Astrocyte of the cerebellum (primary cell): Measurements from ENCODE around the gene ELOVL5.

Source experiments
- DNase-seq: peaks from one replicate; pipeline ENCODE4 v3.0.0-alpha.2; 2011; ENCODE audit warnings: low read depth
- H3K4me3 ChIP-seq: 2 replicates; pipeline ENCODE4 v1.5.1; 2011; ENCODE audit warnings: mild to moderate bottlenecking, low read depth, low read length, moderate library complexity
- CTCF ChIP-seq: IDR thresholded peaks from 2 replicates; pipeline ENCODE4 v1.5.1; 2012; ENCODE audit warnings: low read length, low read depth, moderate library complexity, mild to moderate bottlenecking; ENCODE audit errors: missing control alignments
- in situ Hi-C: cut with HindIII; loops from 2 replicates; pipeline ENCODE4 v1.10.0; 2017; ENCODE audit warnings: low sequenced_read_pairs

ELOVL5 gene

GRCh38 chr6:53342217-53342616 is 6.5 kb downstream of the ELOVL5 start:
- TF ChIP-seq CTCF = no peak
- no peak for DNase-seq
- no peak overlapping the region for H3K4me3 ChIP-seq
- in situ Hi-C loops = no loop called here

DNA sequence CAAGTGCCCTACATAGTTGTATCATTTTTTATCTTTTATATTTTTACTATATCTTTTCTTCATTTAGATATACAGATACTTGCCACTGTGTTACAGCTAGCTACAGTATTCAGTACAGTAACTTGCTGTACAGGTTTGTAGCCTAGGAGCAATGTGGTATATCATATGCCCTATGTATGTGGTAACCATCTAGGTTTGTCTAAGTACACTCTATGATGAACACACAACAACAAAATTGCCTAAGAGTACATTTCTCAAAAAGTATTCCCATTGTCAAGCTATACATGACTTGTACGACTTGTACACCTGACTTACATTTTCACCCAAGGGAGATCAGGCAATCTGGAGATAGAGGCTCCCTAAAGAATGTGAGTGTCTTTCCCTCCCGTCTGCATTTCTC is 8.2 kb downstream of the ELOVL5 start:
- no peak for DNase-seq
- in situ Hi-C loops = no loop called here
- no peak overlapping the region for H3K4me3 ChIP-seq
- TF ChIP-seq CTCF = no peak

- in situ Hi-C loops = no loop called here
Measured at GRCh38 chr6:53339424-53339823, 9.3 kb downstream of the ELOVL5 start.

DNA sequence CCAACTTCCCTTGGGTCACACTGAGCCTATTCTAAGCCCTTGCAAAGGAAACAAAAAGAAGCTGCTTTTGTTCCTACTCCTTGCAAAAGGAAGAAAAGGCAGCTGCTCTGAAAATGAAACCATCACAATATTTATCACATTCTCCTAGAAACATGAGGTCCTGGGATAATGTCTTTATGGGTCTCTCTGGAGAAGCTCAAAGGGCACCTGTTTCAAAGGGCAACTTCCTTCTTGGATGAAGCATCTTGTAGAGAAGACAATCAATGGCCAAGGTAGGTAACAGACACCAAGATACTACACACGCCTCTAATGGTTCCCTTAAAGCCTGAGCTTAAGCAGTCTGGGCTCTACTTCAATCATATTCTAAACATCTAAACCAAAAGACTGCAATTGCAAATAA is 10.4 kb downstream of the ELOVL5 start:
- H3K4me3 ChIP-seq = no peak overlapping the region
- no peak for DNase-seq
- no peak for TF ChIP-seq CTCF
- in situ Hi-C loops = no loop called here

More at GRCh38 chr6:53339424-53339823, 9.3 kb downstream of the ELOVL5 start:
- DNase-seq = no peak
- no peak for TF ChIP-seq CTCF
- no peak overlapping the region for H3K4me3 ChIP-seq

DNA sequence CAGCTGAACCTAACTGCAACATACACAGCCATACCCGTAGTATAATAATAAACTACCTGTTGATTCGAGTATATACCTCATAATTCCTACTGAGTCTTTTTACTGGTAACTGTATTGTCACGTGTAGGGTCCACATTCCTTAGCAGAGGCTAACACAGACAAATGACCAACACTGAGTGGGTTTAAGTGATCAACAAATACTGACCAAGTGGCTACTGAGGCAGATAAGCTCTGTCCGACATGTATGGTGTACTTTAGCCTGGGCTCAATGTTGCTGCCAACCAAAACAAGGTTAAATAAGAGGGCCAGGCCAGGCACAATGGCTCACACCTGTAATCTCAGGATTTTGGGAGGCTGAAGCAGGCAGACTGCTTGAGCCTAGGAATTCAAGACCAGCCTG is 12.7 kb downstream of the ELOVL5 start:
- in situ Hi-C loops = no loop called here
- DNase-seq = no peak
- no peak overlapping the region for H3K4me3 ChIP-seq
- no peak for TF ChIP-seq CTCF

GRCh38 chr6:53335224-53335994 is 13.3 kb downstream of the ELOVL5 start:
- no peak overlapping the region for H3K4me3 ChIP-seq
- DNase-seq = no peak
- in situ Hi-C loops = no loop called here
- no peak for TF ChIP-seq CTCF
